GM18907 (cell line): ENCODE measurements around the gene DNAJC3.

Experiments
- ATAC-seq: cut with Tn5 transposase; IDR thresholded peaks from one replicate; pipeline ENCODE4 v1.9.1; 2021; ENCODE audit warnings: mild to moderate bottlenecking, moderate library complexity; ENCODE audit not compliant: unreplicated experiment

DNAJC3 gene

GRCh38 chr13:95833126-95833525 lies 156.2 kb downstream of the DNAJC3 start:
- ATAC-seq, result no peak

- peak; percentile 7 for ATAC-seq
Measured at GRCh38 chr13:95833719-95834118, 156.8 kb downstream of the DNAJC3 start.

GRCh38 chr13:95834134-95834765 lies 157.3 kb downstream of the DNAJC3 start:
- peak; percentile 92 for ATAC-seq

- no peak for ATAC-seq
Measured at GRCh38 chr13:95841894-95842293, 165.0 kb downstream of the DNAJC3 start.

- no peak for ATAC-seq
Measured at GRCh38 chr13:95842898-95843297, 166.0 kb downstream of the DNAJC3 start.
